ENCODE measurements around the gene ATAD3B. TPM values are rescaled to one million over a fixed set of nuclear protein-coding genes. Genes with fewer than 3 reads are reported as not detected.
A peak's percentile ranks its signal among the peaks of the same experiment; 100 is the strongest.
"Not testable (repeated sequence)": the region's sequence is repeated elsewhere in the genome, so short reads cannot be mapped to it uniquely, and the experiment has no call there.

Gene ATAD3B
- polyA plus RNA-seq, 1 donor from 2014 or later = 57.2 TPM

GRCh38 chr1:1510912-1511532 is 39.5 kb downstream of the ATAD3B start:
- H3K9ac ChIP-seq (ENCODE audit: low read length) = peak overlapping the region; percentile 72
- no peaks in the 10 kb centered on the region for H3K27me3 ChIP-seq (ENCODE audit: insufficient read depth, low read depth, low read length)
- H3F3A ChIP-seq (ENCODE audit: insufficient read depth, low read length, poor library complexity, severe bottlenecking) = no peaks in the 10 kb centered on the region
- H3K9me3 ChIP-seq (ENCODE audit: low read length) = no peaks in the 10 kb centered on the region
- H3K27ac ChIP-seq (ENCODE audit: low read length) = peak overlapping the region; percentile 69
- TF ChIP-seq POLR2AphosphoS5 (IDR thresholded peaks at IDR 0.05) = no peak
- TF ChIP-seq MXI1 (conservative IDR thresholded peaks at IDR 0.05; ENCODE audit: poor library complexity, severe bottlenecking) = no peak
- TF ChIP-seq, protein P1, sequence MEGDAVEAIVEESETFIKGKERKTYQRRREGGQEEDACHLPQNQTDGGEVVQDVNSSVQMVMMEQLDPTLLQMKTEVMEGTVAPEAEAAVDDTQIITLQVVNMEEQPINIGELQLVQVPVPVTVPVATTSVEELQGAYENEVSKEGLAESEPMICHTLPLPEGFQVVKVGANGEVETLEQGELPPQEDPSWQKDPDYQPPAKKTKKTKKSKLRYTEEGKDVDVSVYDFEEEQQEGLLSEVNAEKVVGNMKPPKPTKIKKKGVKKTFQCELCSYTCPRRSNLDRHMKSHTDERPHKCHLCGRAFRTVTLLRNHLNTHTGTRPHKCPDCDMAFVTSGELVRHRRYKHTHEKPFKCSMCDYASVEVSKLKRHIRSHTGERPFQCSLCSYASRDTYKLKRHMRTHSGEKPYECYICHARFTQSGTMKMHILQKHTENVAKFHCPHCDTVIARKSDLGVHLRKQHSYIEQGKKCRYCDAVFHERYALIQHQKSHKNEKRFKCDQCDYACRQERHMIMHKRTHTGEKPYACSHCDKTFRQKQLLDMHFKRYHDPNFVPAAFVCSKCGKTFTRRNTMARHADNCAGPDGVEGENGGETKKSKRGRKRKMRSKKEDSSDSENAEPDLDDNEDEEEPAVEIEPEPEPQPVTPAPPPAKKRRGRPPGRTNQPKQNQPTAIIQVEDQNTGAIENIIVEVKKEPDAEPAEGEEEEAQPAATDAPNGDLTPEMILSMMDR (IDR thresholded peaks at IDR 0.05; ENCODE audit: poor library complexity, severe bottlenecking) = no peak
- no peak for TF ChIP-seq TAF1 (IDR thresholded peaks at IDR 0.05; ENCODE audit: low read depth)
- TF ChIP-seq, protein P2, sequence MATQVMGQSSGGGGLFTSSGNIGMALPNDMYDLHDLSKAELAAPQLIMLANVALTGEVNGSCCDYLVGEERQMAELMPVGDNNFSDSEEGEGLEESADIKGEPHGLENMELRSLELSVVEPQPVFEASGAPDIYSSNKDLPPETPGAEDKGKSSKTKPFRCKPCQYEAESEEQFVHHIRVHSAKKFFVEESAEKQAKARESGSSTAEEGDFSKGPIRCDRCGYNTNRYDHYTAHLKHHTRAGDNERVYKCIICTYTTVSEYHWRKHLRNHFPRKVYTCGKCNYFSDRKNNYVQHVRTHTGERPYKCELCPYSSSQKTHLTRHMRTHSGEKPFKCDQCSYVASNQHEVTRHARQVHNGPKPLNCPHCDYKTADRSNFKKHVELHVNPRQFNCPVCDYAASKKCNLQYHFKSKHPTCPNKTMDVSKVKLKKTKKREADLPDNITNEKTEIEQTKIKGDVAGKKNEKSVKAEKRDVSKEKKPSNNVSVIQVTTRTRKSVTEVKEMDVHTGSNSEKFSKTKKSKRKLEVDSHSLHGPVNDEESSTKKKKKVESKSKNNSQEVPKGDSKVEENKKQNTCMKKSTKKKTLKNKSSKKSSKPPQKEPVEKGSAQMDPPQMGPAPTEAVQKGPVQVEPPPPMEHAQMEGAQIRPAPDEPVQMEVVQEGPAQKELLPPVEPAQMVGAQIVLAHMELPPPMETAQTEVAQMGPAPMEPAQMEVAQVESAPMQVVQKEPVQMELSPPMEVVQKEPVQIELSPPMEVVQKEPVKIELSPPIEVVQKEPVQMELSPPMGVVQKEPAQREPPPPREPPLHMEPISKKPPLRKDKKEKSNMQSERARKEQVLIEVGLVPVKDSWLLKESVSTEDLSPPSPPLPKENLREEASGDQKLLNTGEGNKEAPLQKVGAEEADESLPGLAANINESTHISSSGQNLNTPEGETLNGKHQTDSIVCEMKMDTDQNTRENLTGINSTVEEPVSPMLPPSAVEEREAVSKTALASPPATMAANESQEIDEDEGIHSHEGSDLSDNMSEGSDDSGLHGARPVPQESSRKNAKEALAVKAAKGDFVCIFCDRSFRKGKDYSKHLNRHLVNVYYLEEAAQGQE (IDR thresholded peaks at IDR 0.05; ENCODE audit: borderline replicate concordance) = no peak
- no peak for TF ChIP-seq RAD21 (conservative IDR thresholded peaks at IDR 0.05)
- H3K36me3 ChIP-seq (ENCODE audit: insufficient read depth, low read length) = no peaks in the 10 kb centered on the region
- no peaks in the 10 kb centered on the region for H3K79me2 ChIP-seq (replicated peaks; ENCODE audit: insufficient read depth, low read length)
- H3K4me2 ChIP-seq (ENCODE audit: low read length) = peak overlapping the region; percentile 60
- H3K9me2 ChIP-seq (ENCODE audit: insufficient read depth, low read length) = no peaks in the 10 kb centered on the region
- no peak overlapping the region for H2AFZ ChIP-seq (ENCODE audit: low read depth, low read length)
- no peaks in the 10 kb centered on the region for H4K20me1 ChIP-seq (ENCODE audit: insufficient read depth)
- peak overlapping the region; percentile 95 for H3K4me3 ChIP-seq (ENCODE audit: low read length)

- Histone ChIP-seq H3K27me3 (ENCODE audit: insufficient read depth, low read depth, low read length) (no peaks in the 10 kb centered on the region), H4K20me1 (ENCODE audit: insufficient read depth) (no peaks in the 10 kb centered on the region), H3F3A (ENCODE audit: insufficient read depth, low read length, poor library complexity, severe bottlenecking) (no peaks in the 10 kb centered on the region), H3K36me3 (ENCODE audit: insufficient read depth, low read length) (no peaks in the 10 kb centered on the region), H3K9me3 (ENCODE audit: low read length) (no peaks in the 10 kb centered on the region), H2AFZ (ENCODE audit: low read depth, low read length) (peak within 1 kb of the TSS; percentile 56), H3K9me2 (ENCODE audit: insufficient read depth, low read length) (no peaks in the 10 kb centered on the region), H3K79me2 (replicated peaks; ENCODE audit: insufficient read depth, low read length) (no peaks in the 10 kb centered on the region), H3K9ac (ENCODE audit: low read length) (peak within 1 kb of the TSS; percentile 72), H3K4me2 (ENCODE audit: low read length) (peak within 1 kb of the TSS; percentile 60), H3K4me3 (ENCODE audit: low read length) (peak within 1 kb of the TSS; percentile 95), H3K27ac (ENCODE audit: low read length) (peak within 1 kb of the TSS; percentile 69)
- TF ChIP-seq MXI1 (conservative IDR thresholded peaks at IDR 0.05; ENCODE audit: poor library complexity, severe bottlenecking) (peak; percentile 97), RAD21 (conservative IDR thresholded peaks at IDR 0.05) (peak; percentile 44), EZH2 (IDR thresholded peaks at IDR 0.05; ENCODE audit: borderline replicate concordance, insufficient read depth, low read length, poor library complexity, severe bottlenecking) (no peak), TAF1 (IDR thresholded peaks at IDR 0.05; ENCODE audit: low read depth) (no peak), POLR2AphosphoS5 (IDR thresholded peaks at IDR 0.05) (peak; percentile 76), EP300 (conservative IDR thresholded peaks at IDR 0.05; ENCODE audit: poor library complexity, severe bottlenecking) (peak; percentile 80), SMC3 (conservative IDR thresholded peaks at IDR 0.05; ENCODE audit: poor library complexity) (peak; percentile 58)
- TF ChIP-seq, protein P1 (IDR thresholded peaks at IDR 0.05; ENCODE audit: poor library complexity, severe bottlenecking) = no peak
- TF ChIP-seq, protein P2 (IDR thresholded peaks at IDR 0.05; ENCODE audit: borderline replicate concordance) = no peak
These were observed 40.1 kb downstream of the ATAD3B start, which contains the start of gene ATAD3A for GRCh38 chr1:1511533-1512285. Gene ATAD3A, plus strand, starts transcription at chr1:1512162. Its CDS starts 107 bp downstream, at chr1:1512269.

DNA sequence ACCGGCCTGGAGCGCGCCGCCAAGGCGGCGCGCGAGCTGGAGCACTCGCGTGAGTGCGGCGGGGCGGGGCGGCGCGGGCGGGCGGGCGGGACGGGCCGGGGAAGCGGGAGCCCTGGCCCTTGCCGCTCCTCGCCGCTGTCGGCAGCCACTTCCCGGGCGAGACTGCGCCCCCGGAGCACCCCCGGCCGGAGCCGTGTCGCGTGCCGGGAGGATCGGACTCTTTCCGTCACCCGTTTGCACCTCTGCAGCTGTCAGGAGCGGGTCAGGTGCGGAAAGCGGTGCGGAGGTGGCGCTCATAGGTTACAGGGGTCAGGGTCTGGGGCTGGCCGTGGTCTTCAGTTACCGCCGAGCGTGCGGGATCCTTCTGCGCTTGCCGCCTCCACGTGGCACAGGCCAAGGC is 40.9 kb downstream of the ATAD3B start:
- H3K9ac ChIP-seq (ENCODE audit: low read length); H3K27me3 ChIP-seq (ENCODE audit: insufficient read depth, low read depth, low read length): not testable (repeated sequence)

More for the DNA sequence above, 40.9 kb downstream of the ATAD3B start:
- H3K9me3 ChIP-seq (ENCODE audit: low read length); H4K20me1 ChIP-seq (ENCODE audit: insufficient read depth); H3K36me3 ChIP-seq (ENCODE audit: insufficient read depth, low read length); H3K4me2 ChIP-seq (ENCODE audit: low read length); H3F3A ChIP-seq (ENCODE audit: insufficient read depth, low read length, poor library complexity, severe bottlenecking); H3K9me2 ChIP-seq (ENCODE audit: insufficient read depth, low read length); H3K79me2 ChIP-seq (replicated peaks; ENCODE audit: insufficient read depth, low read length); H2AFZ ChIP-seq (ENCODE audit: low read depth, low read length); H3K27ac ChIP-seq (ENCODE audit: low read length): not testable (repeated sequence)
- peak overlapping the region; percentile 60 for H3K4me3 ChIP-seq (ENCODE audit: low read length)
